ENCODE data around the gene SSRP1. TPM values are rescaled to one million over a fixed set of nuclear protein-coding genes. Genes with fewer than 3 reads are reported as not detected.
A peak's percentile ranks its signal among the peaks of the same experiment; 100 is the strongest.

SSRP1 gene
- total RNA-seq, 4 donors from 2014 or later = 29.4 to 115 (median 75.3) TPM

GRCh38 chr11:57310091-57310490 lies 25.6 kb downstream of the SSRP1 start:
- intact Hi-C loops (cut with DNase I; ENCODE audit: low total_unique reads) = no loop called here
- peak overlapping the region; percentile 91 to 95 for H3K27ac ChIP-seq
- H3K36me3 ChIP-seq = no peaks in the 10 kb centered on the region
- no peak for DNase-seq
- TF ChIP-seq POLR2A (IDR thresholded peaks at IDR 0.05) = no peak
- H3K9me3 ChIP-seq = no peaks in the 10 kb centered on the region
- no peaks in the 10 kb centered on the region for H3K27me3 ChIP-seq
- peaks cover 13 to 22% of the 10 kb centered on the region in 2 donors for H3K4me1 ChIP-seq
- peak overlapping the region in 1 of 2 donors; percentile 51 for H3K4me3 ChIP-seq

GRCh38 chr11:57309106-57310059 lies 26.3 kb downstream of the SSRP1 start:
- no peaks in the 10 kb centered on the region for H3K27me3 ChIP-seq

GRCh38 chr11:57308426-57309060 lies 27.1 kb downstream of the SSRP1 start:
- intact Hi-C loops (cut with DNase I; ENCODE audit: low total_unique reads) = no loop called here
- Histone ChIP-seq H3K36me3 (no peaks in the 10 kb centered on the region), H3K4me3 (no peak overlapping the region), H3K9me3 (no peaks in the 10 kb centered on the region), H3K27me3 (no peaks in the 10 kb centered on the region), H3K27ac (peak overlapping the region in 1 of 2 donors; percentile 91), H3K4me1 (peaks cover 13 to 32% of the 10 kb centered on the region in 2 donors)
- TF ChIP-seq POLR2A (IDR thresholded peaks at IDR 0.05) (no peak), CTCF (IDR thresholded peaks at IDR 0.05) (no peak)
- DNase-seq = no peak

More at GRCh38 chr11:57309106-57310059, 26.3 kb downstream of the SSRP1 start:
- Histone ChIP-seq H3K36me3 (no peaks in the 10 kb centered on the region), H3K4me1 (peaks cover 13 to 28% of the 10 kb centered on the region in 2 donors), H3K4me3 (no peak overlapping the region), H3K9me3 (no peaks in the 10 kb centered on the region), H3K27ac (peak overlapping the region; percentile 91 to 95)
- DNase-seq = no peak
- intact Hi-C loops (cut with DNase I; ENCODE audit: low total_unique reads) = no loop called here
- TF ChIP-seq POLR2A (IDR thresholded peaks at IDR 0.05) (no peak), CTCF (IDR thresholded peaks at IDR 0.05) (no peak)

GRCh38 chr11:57307666-57308270 lies 27.9 kb downstream of the SSRP1 start:
- no peak overlapping the region for H3K4me3 ChIP-seq
- H3K27me3 ChIP-seq = no peaks in the 10 kb centered on the region
- H3K27ac ChIP-seq = no peak overlapping the region
- no peaks in the 10 kb centered on the region for H3K9me3 ChIP-seq
- TF ChIP-seq POLR2A (IDR thresholded peaks at IDR 0.05) (no peak), CTCF (IDR thresholded peaks at IDR 0.05) (no peak)
- peaks cover 13 to 32% of the 10 kb centered on the region in 2 donors for H3K4me1 ChIP-seq
- intact Hi-C loops (cut with DNase I; ENCODE audit: low total_unique reads) = no loop called here
- DNase-seq = no peak
- H3K36me3 ChIP-seq = no peaks in the 10 kb centered on the region

GRCh38 chr11:57306940-57307565 lies 28.6 kb downstream of the SSRP1 start:
- peak in 1 of 2 donors; percentile 12 for DNase-seq
- H3K27me3 ChIP-seq = no peaks in the 10 kb centered on the region
- H3K9me3 ChIP-seq = no peaks in the 10 kb centered on the region
- no peaks in the 10 kb centered on the region for H3K36me3 ChIP-seq
- no peak overlapping the region for H3K4me3 ChIP-seq
- TF ChIP-seq CTCF (IDR thresholded peaks at IDR 0.05) = no peak
- TF ChIP-seq POLR2A (IDR thresholded peaks at IDR 0.05) = no peak
- intact Hi-C loops (cut with DNase I; ENCODE audit: low total_unique reads) = no loop called here
- H3K4me1 ChIP-seq = peaks cover 9 to 25% of the 10 kb centered on the region in 2 donors
- H3K27ac ChIP-seq = no peak overlapping the region

All from uterus (tissue), 4 donors.